Loucy (cell line): ENCODE measurements around the gene GNAL.

Source experiments
- H2AFZ ChIP-seq: fragments of 200-600 bp; sonication (generic); 2 replicates; pipeline ENCODE4 v1.6.0; 2016; ENCODE audit warnings: antibody characterized with exemption, mild to moderate bottlenecking, low read length, moderate library complexity
- H3F3A ChIP-seq: fragments of 200-600 bp; 2 replicates; pipeline ENCODE4 v1.6.0; 2016; ENCODE audit warnings: antibody characterized with exemption, low read depth, mild to moderate bottlenecking
- H3K27me3 ChIP-seq: fragments of 200-600 bp; sonication (generic); 2 replicates; pipeline ENCODE4 v1.6.1; 2014; ENCODE audit warnings: low read length, mild to moderate bottlenecking; ENCODE audit not compliant: insufficient read depth, poor library complexity, severe bottlenecking
- H3K36me3 ChIP-seq: fragments of 200-600 bp; sonication (generic); 2 replicates; pipeline ENCODE4 v1.6.1; 2016; ENCODE audit warnings: low read length; ENCODE audit not compliant: insufficient read depth
- H3K4me1 ChIP-seq: fragments of 200-600 bp; sonication (generic); 2 replicates; pipeline ENCODE4 v1.5.1; 2014; ENCODE audit warnings: low read length, mild to moderate bottlenecking; ENCODE audit not compliant: insufficient read depth, poor library complexity, severe bottlenecking
- H3K4me2 ChIP-seq: fragments of 200-600 bp; sonication (generic); 2 replicates; pipeline ENCODE4 v1.6.0; 2014; ENCODE audit warnings: antibody characterized with exemption, low read length, low read depth, mild to moderate bottlenecking; ENCODE audit not compliant: poor library complexity, severe bottlenecking
- H3K4me3 ChIP-seq: fragments of 200-600 bp; sonication (generic); 2 replicates; pipeline ENCODE4 v1.5.1; 2014; ENCODE audit warnings: low read length, mild to moderate bottlenecking, mixed read lengths; ENCODE audit not compliant: poor library complexity, severe bottlenecking
- H3K79me2 ChIP-seq: fragments of 200-600 bp; sonication (generic); 2 replicates; pipeline ENCODE4 v1.6.1; 2014; ENCODE audit warnings: low read length; ENCODE audit not compliant: insufficient read depth
- H3K9ac ChIP-seq: fragments of 200-600 bp; sonication (generic); 2 replicates; pipeline ENCODE4 v1.6.0; 2014; ENCODE audit warnings: mild to moderate bottlenecking, low read depth, low read length, moderate library complexity; ENCODE audit not compliant: poor library complexity, severe bottlenecking
- H3K9me2 ChIP-seq: fragments of 200-600 bp; sonication (generic); replicated peaks from 2 replicates; pipeline ENCODE4 v1.6.1; 2016; ENCODE audit warnings: low read depth, low read length, mixed read lengths
- H3K9me3 ChIP-seq: fragments of 200-600 bp; sonication (generic); 2 replicates; pipeline ENCODE4 v1.6.1; 2014; ENCODE audit warnings: mild to moderate bottlenecking, antibody characterized with exemption, low read length, low read depth; ENCODE audit not compliant: insufficient read depth
- H4K20me1 ChIP-seq: fragments of 200-600 bp; sonication (generic); 2 replicates; pipeline ENCODE4 v1.6.0; 2014; ENCODE audit warnings: antibody characterized with exemption, low read length, mild to moderate bottlenecking; ENCODE audit not compliant: insufficient read depth, poor library complexity, severe bottlenecking
- CTCF ChIP-seq: fragments of 200-600 bp; sonication (generic); conservative IDR thresholded peaks from 2 replicates; pipeline ENCODE4 v1.5.1; 2014; ENCODE audit warnings: mild to moderate bottlenecking, antibody characterized with exemption, low read length
- EZH2phosphoT487 ChIP-seq: fragments of 200-600 bp; IDR thresholded peaks from 2 replicates; pipeline ENCODE4 v1.6.1; 2018; ENCODE audit warnings: antibody characterized with exemption, mild to moderate bottlenecking, moderate library complexity, borderline replicate concordance

Gene GNAL

DNA sequence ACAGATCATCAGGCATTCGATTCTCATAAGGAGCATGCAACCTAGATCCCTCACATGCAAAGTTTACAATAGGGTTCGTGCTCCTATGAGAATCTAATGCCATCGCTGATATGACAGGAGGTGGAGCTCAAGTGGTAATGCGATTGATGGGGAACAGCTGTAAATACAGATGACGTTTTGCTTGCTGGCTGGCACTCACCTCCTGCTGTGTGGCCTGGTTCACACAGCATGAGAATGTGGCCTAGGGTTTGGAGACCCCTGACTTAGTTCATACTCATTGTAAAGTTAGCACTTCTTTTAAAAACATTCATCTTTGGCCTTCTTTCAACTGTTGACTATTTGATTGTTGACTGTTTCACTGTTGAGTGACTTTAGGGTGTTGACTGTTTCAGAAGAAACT is 153.5 kb downstream of the GNAL start:
- Histone ChIP-seq H3K4me2 (no peak overlapping the region), H3K79me2 (no peaks in the 10 kb centered on the region), H2AFZ (no peak overlapping the region), H4K20me1 (no peaks in the 10 kb centered on the region), H3K4me3 (no peak overlapping the region), H3K9me2 (no peaks in the 10 kb centered on the region), H3F3A (no peaks in the 10 kb centered on the region), H3K4me1 (no peaks in the 10 kb centered on the region), H3K36me3 (no peaks in the 10 kb centered on the region), H3K27me3 (no peaks in the 10 kb centered on the region), H3K9me3 (no peaks in the 10 kb centered on the region), H3K9ac (no peak overlapping the region)
- TF ChIP-seq EZH2phosphoT487 (no peak), CTCF (no peak)

DNA sequence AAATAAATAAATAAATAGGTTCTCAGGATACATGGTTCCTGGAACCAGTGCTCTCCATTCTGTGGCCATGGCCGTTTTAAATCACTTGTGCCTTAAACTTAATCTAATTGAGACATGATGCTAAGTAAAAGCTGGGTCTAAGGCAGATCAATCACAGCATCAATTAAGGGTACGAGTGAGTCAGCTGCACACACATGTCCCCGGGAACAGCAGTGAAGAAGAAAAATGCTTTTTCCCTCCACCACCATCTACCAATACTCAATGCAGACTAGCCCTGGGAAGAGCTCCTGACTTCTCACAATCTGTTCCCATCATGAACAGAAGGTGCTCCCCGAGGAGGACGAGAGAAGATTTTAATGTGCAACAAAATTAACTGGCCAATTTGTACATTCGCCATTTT is 155.4 kb downstream of the GNAL start:
- no peak overlapping the region for H3K4me3 ChIP-seq
- H3K79me2 ChIP-seq, result no peaks in the 10 kb centered on the region
- no peak for TF ChIP-seq EZH2phosphoT487
- no peak for TF ChIP-seq CTCF
- no peak overlapping the region for H2AFZ ChIP-seq
- H3F3A ChIP-seq, result no peaks in the 10 kb centered on the region
- no peaks in the 10 kb centered on the region for H3K9me2 ChIP-seq
- no peaks in the 10 kb centered on the region for H3K36me3 ChIP-seq
- no peaks in the 10 kb centered on the region for H3K9me3 ChIP-seq
- H3K27me3 ChIP-seq, result no peaks in the 10 kb centered on the region
- no peak overlapping the region for H3K9ac ChIP-seq
- H3K4me1 ChIP-seq, result no peaks in the 10 kb centered on the region
- H3K4me2 ChIP-seq, result no peak overlapping the region
- H4K20me1 ChIP-seq, result no peaks in the 10 kb centered on the region

GRCh38 chr18:11845654-11846053 is 156.6 kb downstream of the GNAL start:
- Histone ChIP-seq H3K79me2 (no peaks in the 10 kb centered on the region), H3K9me2 (no peaks in the 10 kb centered on the region), H3K9ac (no peak overlapping the region), H3K4me1 (peaks cover 11% of the 10 kb centered on the region), H4K20me1 (no peaks in the 10 kb centered on the region), H3K27me3 (no peaks in the 10 kb centered on the region), H3K4me2 (no peak overlapping the region), H3K36me3 (no peaks in the 10 kb centered on the region), H2AFZ (no peak overlapping the region), H3K4me3 (no peak overlapping the region), H3F3A (no peaks in the 10 kb centered on the region), H3K9me3 (no peaks in the 10 kb centered on the region)
- no peak for TF ChIP-seq EZH2phosphoT487
- TF ChIP-seq CTCF, result no peak
